ENCODE results near the gene TMEM61.

Gene TMEM61

GRCh38 chr1:54952950-54953718 is 27.3 kb upstream of the TMEM61 start:
- H3K4me3 ChIP-seq (replicated peaks; ENCODE audit: low read depth, low read length), result no peak overlapping the region
- DNase-seq (ENCODE audit: extremely low read depth, insufficient read length), result no peak
- H3K36me3 ChIP-seq (ENCODE audit: control insufficient read depth, insufficient read depth, low read length), result no peaks in the 10 kb centered on the region
- no peaks in the 10 kb centered on the region for H3K27me3 ChIP-seq (replicated peaks; ENCODE audit: control insufficient read depth, insufficient read depth, low read length)
- no peak for TF ChIP-seq CTCF (IDR thresholded peaks at IDR 0.05; ENCODE audit: insufficient read depth, low read length, poor library complexity, severe bottlenecking)

- DNase-seq (ENCODE audit: extremely low read depth, insufficient read length), result no peak
- Histone ChIP-seq H3K4me3 (replicated peaks; ENCODE audit: low read depth, low read length) (no peak overlapping the region), H3K27me3 (replicated peaks; ENCODE audit: control insufficient read depth, insufficient read depth, low read length) (no peaks in the 10 kb centered on the region), H3K36me3 (ENCODE audit: control insufficient read depth, insufficient read depth, low read length) (no peaks in the 10 kb centered on the region)
- TF ChIP-seq CTCF (IDR thresholded peaks at IDR 0.05; ENCODE audit: insufficient read depth, low read length, poor library complexity, severe bottlenecking), result no peak
Measured at GRCh38 chr1:54953846-54954245, 26.6 kb upstream of the TMEM61 start.

DNA sequence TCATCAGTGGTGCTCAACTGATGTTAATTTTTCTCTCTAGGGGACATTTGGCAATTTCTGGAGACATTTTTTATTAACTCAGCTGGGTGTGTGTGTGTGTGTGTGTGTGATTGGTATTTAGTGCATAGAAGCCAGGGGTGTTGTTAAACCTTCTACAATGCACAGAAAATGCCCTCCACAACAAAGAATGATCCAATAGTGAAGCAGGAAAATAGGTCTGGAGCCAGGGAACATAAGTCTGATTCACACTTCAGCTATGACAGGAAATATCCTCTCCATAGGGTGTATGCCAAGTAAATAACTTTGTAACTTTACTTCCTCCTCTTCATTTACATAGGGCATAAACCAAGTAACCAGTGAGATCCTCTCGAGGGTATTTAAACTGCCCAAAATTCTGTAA is 25.1 kb upstream of the TMEM61 start:
- Histone ChIP-seq H3K36me3 (ENCODE audit: control insufficient read depth, insufficient read depth, low read length) (no peaks in the 10 kb centered on the region), H3K4me3 (replicated peaks; ENCODE audit: low read depth, low read length) (no peak overlapping the region), H3K27me3 (replicated peaks; ENCODE audit: control insufficient read depth, insufficient read depth, low read length) (no peaks in the 10 kb centered on the region)
- DNase-seq (ENCODE audit: extremely low read depth, insufficient read length), result no peak
- no peak for TF ChIP-seq CTCF (IDR thresholded peaks at IDR 0.05; ENCODE audit: insufficient read depth, low read length, poor library complexity, severe bottlenecking)

- DNase-seq (ENCODE audit: extremely low read depth, insufficient read length), result no peak
- no peak for TF ChIP-seq CTCF (IDR thresholded peaks at IDR 0.05; ENCODE audit: insufficient read depth, low read length, poor library complexity, severe bottlenecking)
- Histone ChIP-seq H3K4me3 (replicated peaks; ENCODE audit: low read depth, low read length) (no peak overlapping the region), H3K27me3 (replicated peaks; ENCODE audit: control insufficient read depth, insufficient read depth, low read length) (no peaks in the 10 kb centered on the region), H3K36me3 (ENCODE audit: control insufficient read depth, insufficient read depth, low read length) (no peaks in the 10 kb centered on the region)
Measured at GRCh38 chr1:54956726-54957125, 23.7 kb upstream of the TMEM61 start.

DNA sequence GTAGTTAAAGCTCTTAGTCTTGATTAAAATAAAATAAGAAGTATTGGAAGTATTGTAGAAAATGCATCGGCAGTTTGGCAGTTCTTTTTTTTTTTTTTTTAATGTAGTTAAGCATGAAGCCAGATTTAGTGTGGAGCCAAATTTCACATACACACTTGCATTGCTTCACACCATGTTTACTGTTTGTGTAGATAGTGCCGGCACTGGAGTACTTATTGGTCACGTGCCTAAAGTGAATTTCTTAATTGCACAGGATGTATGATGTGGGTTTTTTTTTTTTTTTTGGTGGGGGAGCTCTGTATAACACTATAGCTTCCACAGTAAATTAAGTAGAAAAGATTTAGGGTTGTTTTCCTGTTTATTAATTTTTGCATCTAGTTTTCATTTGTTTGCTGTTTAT is 21.2 kb upstream of the TMEM61 start:
- no peak overlapping the region for H3K4me3 ChIP-seq (replicated peaks; ENCODE audit: low read depth, low read length)
- H3K27me3 ChIP-seq (replicated peaks; ENCODE audit: control insufficient read depth, insufficient read depth, low read length), result no peaks in the 10 kb centered on the region
- no peak for TF ChIP-seq CTCF (IDR thresholded peaks at IDR 0.05; ENCODE audit: insufficient read depth, low read length, poor library complexity, severe bottlenecking)

More for the DNA sequence above, 21.2 kb upstream of the TMEM61 start:
- no peak for DNase-seq (ENCODE audit: extremely low read depth, insufficient read length)
- H3K36me3 ChIP-seq (ENCODE audit: control insufficient read depth, insufficient read depth, low read length), result no peaks in the 10 kb centered on the region

Measured in GM06990 (cell line).